Epithelial cell of esophagus (primary cell): ENCODE measurements around the gene FKBP4.

Source experiments
- DNase-seq: peaks from one replicate; pipeline ENCODE4 v3.0.0; 2010; ENCODE audit warnings: low read depth
- H3K4me3 ChIP-seq: 2 replicates; pipeline ENCODE4 v1.5.1; 2011; ENCODE audit warnings: mild to moderate bottlenecking, low read length, control low read depth
- CTCF ChIP-seq: IDR thresholded peaks from 2 replicates; pipeline ENCODE4 v1.5.1; 2011; ENCODE audit warnings: low read depth, mild to moderate bottlenecking, low read length, control low read depth, inconsistent platforms; ENCODE audit not compliant: insufficient read depth; ENCODE audit errors: missing control alignments

The FKBP4 gene

GRCh38 chr12:2825132-2825531 is 30.4 kb downstream of the FKBP4 start:
- TF ChIP-seq CTCF: no peak
- no peak for DNase-seq
- H3K4me3 ChIP-seq: no peak overlapping the region

- TF ChIP-seq CTCF: no peak
- DNase-seq: no peak
- H3K4me3 ChIP-seq: no peak overlapping the region
These were observed 31.3 kb downstream of the FKBP4 start for GRCh38 chr12:2826036-2826435.

GRCh38 chr12:2826721-2827515 is 32.1 kb downstream of the FKBP4 start:
- no peak for DNase-seq
- no peak overlapping the region for H3K4me3 ChIP-seq
- no peak for TF ChIP-seq CTCF

GRCh38 chr12:2829275-2829674 is 34.5 kb downstream of the FKBP4 start:
- no peak overlapping the region for H3K4me3 ChIP-seq
- DNase-seq: no peak
- no peak for TF ChIP-seq CTCF

- H3K4me3 ChIP-seq: no peak overlapping the region
- no peak for TF ChIP-seq CTCF
- no peak for DNase-seq
These were observed 37.9 kb downstream of the FKBP4 start for GRCh38 chr12:2832550-2833127.

GRCh38 chr12:2833327-2833726 is 38.6 kb downstream of the FKBP4 start:
- TF ChIP-seq CTCF: no peak
- peak; percentile 58 for DNase-seq
- no peak overlapping the region for H3K4me3 ChIP-seq

GRCh38 chr12:2833810-2834209 is 39.0 kb downstream of the FKBP4 start:
- no peak for TF ChIP-seq CTCF
- no peak for DNase-seq

More at GRCh38 chr12:2833810-2834209, 39.0 kb downstream of the FKBP4 start:
- no peak overlapping the region for H3K4me3 ChIP-seq
